NCI-H2227 treated with DMSO at 0.1 percent for 48 hours (cell line): ENCODE data around the gene HLF.

ENCODE experiments used
- DNase-seq: peaks from one replicate; lab custom pipeline; 2025; lab: John Stamatoyannopoulos, UW

The HLF gene

DNA sequence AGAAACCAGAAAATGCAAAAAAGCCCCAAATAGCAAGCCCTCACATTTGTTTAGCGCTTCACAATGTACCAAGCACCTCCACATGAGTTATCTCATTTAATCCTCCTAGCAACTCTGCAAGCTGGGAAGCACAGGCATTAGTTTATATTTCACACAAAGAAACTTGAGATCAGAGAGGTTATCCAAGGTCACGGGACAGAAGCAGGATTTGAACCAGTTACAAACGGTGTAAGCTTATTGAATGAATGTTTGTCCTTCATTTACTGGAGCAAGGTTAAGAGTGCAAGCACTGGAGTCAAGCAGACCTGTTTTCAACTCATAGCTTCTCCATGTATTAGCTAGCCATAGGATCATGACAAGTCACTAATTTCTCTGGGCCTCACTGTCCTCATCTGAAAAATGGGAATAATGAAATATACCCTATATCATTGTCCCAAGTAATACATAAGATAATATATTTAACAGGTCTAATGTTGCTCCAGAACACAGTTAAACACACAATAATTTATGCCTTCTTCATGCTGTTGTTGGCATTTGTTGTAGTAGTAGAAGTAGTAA lies 6.1 kb upstream of the HLF start:
- no peak for DNase-seq

DNA sequence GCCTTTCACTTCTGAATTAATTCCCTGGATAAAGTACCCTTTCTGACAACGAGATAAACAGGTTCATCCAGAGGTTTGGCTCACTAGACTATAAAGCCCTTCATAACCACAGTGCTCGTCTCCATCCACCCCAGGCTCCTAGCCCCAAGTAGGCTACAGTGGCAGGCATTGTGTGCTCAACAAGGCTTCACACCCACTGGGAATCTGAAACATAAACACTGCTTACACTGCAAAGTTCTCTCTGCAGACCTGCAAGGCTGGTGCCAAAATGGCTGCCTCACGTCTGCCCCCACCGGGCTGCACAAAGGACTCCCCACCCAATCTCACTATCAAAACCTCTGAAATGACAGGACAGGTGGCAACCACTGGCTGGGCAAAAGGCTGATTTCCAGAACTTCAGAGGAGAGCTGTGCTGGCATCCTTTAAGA lies 5.1 kb upstream of the HLF start:
- DNase-seq, result no peak

DNA sequence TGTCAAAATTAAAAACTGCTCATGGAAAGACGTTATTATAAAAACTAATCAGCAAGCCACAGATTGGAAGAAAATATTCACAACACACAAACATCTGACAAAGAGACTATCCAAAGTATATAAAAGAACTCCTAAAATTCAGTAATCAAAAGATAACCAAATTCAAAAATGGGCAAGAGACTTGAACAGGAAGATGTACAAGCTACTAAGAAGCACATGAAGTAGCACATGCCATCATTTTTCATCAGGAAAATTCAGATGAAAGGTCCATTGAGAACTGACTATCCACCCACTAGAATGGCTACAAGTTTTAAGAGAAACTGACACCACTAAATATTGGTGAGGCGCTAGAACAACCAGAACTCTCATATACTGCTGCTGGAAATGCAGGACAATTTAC lies 3.4 kb upstream of the HLF start:
- DNase-seq, result no peak

DNA sequence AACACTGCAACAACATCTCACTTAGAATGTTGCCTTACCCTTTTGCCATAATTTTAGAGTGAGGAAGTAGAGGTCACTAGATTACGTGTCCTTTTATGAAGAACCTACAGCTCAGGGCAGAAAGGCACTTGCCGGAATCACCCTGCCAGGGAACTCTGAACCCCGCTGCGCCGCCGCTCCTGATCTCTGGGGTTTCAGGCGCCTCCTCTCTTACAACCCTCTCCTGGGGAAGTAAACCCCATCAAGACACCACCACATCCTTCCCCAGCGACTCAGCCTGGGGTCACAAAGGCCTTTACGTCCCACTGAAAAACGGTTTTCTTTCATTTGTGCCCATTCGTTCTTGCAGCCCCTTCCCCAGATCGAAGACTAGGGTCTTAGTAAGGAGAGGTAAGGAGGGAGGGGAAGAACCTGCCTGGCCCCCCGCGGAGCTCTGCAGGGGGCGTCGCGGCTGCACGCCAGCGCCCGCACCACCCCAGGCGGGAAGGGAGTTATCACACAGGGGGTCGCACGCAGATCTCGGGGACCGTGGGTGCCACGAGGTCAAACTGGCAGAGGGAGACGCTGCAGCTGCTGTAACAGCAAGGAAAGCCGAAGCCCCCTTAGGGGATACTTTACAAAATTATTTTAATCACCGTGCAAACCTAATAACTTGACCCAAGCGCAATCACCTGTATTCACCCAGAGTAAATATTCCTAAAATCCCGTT lies 1.0 kb upstream of the HLF start:
- no peak for DNase-seq

DNA sequence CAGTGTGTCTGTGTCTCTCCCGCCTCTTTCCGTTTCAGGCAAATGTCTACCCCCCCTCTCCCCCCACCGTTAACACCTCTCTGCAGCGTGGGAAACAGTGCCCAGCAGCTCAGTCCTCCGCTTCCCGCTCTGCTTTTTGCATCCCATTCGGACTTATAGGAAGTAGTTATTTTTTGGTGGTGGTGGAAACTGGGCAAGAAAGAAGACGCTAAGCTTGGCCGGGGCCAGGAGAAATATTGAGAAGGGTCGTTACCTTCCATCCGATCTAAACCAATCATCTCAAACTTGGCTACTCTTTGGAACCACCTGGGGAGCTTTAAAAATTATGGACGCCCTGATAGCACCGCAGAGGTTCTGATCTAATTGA lies 499 bp upstream of the HLF start:
- DNase-seq, result no peak

DNA sequence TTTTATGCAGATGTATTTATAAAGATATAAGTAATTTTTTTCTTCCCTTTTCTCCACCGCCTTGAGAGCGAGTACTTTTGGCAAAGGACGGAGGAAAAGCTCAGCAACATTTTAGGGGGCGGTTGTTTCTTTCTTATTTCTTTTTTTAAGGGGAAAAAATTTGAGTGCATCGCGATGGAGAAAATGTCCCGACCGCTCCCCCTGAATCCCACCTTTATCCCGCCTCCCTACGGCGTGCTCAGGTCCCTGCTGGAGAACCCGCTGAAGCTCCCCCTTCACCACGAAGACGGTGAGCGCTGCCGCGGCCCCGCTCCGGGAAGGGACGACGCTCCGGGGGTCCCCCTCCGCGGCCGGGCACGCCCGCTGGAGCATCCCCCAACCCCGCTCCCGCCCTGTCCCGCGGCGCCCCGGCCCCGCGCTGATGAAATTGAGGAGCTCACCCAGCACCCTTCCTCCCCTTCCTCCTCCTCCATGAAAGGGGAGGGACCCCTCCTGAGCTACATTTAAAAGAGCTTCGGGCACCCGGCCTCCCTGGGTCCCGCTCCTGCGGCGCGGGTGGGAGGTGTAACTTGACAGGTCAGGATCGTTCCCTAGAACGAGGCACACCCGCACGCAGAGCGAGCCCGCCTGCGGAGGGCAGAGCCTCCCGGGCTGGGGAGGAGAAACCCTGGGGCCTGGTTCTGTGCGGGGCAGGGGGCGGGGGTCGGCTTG lies 706 bp downstream of the HLF start:
- DNase-seq, result no peak

DNA sequence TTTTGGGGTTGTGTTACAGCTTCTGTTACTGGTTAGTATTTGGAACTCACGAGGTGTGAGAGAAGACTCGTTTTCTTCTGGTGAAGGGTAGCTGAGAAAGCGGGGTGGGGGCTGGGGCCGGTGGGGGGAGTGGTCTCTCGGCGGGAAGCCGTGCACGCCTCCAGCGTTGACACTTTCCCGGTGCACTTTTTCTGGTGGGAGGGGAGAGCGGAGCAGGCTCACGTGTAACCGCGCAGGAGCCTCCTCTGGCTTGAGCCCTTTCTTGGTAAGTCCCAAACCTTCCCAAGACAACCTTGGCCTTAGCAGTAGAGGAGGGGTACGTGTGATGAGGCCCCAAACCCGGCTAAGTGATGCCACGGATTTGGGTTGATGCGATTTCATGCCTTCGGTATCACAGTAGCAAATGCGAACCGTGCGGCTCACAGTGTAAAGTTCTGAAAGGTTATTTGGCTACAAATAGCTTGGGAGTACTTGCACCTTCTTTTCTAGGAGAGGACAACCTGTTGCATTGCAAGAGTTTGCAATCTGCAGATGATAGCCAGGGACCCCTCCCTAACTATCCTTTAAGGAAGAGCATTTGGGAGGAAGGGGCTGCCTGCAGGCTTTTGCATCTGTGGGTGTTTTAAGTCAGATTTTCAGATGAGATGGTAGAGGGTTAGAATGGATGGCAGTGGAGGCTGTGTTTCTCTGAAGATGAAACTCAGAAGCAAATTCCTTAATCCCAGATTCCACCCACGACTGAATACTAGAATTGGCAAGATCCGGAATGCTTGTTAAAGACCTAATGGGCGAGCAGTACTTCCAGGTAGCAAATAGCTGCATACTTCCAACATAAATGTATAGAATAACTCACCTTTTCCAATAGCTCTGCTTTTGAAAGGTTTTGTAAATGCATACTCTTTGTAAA lies 1.5 kb downstream of the HLF start:
- no peak for DNase-seq

DNA sequence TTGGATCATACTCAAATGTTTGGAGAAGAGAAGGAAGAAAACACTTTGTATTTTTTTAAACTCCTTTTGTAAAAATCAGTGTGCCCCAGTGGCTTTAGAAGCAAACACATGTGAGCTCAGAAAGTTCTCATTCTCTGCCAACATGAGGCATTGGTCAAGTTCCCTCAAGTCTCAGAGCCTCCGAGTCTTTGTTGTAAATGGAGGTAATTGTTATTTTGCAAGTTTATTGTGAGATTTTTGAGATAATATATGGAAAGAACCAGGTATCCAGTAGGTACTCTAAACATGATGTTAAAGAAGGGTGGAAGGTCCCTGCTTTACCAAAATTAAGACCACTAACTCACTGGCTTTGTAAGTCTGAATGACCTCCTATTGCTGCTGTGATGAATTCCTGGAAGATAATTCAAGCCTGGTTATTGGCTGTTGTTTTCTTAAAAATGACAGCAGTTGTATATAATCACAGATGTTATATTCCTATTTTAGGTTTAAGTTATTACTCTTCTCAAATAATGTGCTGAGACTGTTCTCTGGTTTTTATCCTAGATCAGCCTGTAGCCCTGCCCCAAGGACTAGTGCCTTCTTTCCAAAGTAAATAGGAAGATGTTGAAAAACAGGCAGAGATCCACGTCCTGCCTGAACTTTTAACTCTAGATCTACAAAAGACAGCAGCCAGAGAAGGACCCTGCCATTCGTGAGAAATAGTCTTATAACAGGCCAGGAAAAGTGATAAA lies 2.4 kb downstream of the HLF start:
- DNase-seq, result no peak

DNA sequence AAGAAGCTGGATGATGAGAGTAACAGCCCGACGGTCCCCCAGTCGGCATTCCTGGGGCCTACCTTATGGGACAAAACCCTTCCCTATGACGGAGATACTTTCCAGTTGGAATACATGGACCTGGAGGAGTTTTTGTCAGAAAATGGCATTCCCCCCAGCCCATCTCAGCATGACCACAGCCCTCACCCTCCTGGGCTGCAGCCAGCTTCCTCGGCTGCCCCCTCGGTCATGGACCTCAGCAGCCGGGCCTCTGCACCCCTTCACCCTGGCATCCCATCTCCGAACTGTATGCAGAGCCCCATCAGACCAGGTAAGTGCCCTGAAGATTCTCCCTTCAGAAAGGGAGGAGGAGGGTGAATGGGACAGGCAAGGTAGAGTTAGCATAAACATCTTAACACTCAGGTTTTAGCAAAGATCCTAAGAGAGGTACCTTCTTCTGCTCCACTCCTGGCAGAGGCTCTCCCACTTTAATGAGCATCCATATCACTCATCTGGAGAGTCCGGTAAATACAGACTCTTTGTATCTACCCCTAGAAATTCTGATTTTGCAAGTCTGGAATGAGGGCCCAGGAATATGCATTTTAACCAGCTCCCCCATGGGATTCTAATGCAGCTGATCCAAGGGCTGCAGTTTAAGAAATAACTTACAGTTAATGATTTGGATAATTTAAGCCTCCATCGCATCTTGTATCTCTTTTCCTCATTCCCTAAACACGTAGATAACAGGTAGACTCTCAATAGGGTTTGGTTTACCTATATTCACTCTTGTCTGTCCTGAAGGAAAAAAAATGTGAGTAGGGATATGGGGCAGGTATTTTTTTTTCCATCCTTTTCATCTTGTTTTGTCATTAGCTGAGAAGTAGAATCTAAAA lies 3.3 kb downstream of the HLF start:
- DNase-seq, result no peak

DNA sequence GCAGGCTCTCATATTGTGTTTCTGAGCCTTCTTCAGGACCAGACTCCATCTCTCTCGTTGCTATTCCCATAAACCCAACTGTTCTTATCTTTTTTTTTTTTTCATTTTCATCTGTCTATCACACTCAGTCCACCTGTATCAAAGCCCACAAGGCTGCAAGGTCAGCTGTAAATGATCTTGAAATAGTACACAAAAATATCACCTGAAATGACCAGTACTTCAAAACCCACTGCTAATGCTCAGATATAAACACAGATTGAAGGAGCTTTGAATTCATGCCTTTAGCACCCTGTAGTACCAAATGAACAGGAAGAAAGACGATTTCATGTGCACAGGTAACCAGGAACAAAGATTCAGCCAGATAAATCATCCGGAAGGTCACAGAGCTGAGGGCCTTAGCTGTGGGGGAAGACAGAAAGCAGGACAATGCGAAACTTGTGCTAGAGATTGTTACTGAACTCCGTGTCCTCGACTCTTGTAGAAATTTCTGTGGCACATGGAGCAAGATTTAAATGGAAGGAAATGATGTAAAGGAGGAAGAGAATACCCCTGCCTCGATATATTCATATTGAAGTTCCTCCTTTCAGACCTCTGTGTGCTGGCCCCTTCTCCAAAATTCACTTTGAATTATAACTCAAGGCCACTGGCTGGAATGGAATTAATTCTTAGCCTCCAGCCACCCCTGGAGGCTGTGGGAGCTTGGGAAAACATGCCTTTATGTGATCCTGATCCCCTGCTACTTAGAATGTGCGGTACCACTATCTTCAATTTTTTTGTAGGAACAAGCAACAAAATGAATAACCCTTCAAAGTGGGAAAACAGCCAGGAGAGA lies 4.1 kb downstream of the HLF start:
- DNase-seq, result no peak

DNA sequence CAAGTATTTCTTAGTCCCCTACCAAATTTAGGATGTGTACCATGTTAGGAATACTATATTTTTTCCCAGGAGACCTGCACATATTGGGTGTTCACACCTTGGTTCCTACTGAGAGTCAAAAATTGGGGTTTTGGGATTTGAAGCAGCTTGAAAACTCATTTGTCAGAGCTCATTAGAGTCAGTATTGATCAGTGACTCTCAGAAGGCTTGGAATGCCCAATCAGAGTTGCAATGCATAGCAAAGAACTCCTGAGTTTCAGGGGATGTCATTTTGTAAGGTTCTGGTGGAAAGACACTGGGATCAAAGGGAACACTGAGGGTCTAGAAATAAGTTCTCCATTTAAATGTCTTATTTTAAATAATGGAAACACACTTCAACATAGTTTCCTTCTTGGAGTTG lies 5.1 kb downstream of the HLF start:
- no peak for DNase-seq

DNA sequence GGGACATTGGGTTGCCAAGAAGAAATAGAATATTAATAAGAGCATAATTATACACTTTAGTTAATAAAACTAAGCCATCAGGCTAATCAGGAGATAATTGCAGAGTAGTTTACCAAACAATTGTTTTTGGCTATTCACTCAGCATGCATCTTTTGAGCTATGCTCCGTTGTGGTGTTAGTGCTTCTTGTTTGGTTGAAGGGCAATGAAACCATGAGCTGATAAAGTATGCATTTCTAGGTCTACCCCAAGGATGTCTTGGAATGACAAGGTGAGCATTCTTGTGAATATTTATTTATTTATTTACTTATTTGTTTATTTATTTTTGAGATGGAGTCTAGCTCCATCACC lies 6.4 kb downstream of the HLF start:
- no peak for DNase-seq

DNA sequence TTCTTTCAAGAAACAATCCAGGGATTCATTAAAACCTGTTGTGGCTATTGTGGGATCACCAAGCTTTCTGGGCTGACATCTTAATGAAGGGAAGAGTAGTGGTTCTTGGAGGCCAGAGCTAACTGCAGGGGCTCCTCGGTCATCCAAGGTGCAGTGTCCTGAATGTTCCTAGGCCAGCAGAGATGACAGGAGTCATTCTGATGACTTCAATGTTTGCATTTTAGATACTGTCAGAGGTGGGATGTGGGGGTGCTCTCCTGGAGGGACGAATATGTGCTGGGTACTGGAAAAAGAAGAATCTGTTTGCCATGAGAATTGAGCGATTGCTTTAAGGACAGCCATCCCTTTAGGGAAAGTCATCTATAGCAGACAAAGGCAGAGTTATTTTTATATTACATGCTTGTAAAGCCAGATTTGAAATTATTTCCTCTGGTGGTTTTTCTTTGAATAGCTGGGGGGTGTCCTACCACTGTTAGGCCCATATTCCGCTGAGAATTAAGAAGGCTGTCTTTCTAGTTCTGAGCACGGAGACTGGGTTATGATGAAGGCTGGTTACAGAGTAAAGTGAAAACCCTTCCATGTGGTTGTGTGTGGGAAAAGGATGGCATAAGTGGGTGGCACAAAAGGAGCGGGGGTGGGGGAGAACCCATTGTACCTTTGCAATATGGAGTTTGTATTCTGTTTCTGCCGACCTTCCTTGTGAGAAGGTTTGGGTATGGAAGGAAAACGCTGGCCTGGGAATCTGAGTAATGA lies 7.4 kb downstream of the HLF start:
- no peak for DNase-seq

DNA sequence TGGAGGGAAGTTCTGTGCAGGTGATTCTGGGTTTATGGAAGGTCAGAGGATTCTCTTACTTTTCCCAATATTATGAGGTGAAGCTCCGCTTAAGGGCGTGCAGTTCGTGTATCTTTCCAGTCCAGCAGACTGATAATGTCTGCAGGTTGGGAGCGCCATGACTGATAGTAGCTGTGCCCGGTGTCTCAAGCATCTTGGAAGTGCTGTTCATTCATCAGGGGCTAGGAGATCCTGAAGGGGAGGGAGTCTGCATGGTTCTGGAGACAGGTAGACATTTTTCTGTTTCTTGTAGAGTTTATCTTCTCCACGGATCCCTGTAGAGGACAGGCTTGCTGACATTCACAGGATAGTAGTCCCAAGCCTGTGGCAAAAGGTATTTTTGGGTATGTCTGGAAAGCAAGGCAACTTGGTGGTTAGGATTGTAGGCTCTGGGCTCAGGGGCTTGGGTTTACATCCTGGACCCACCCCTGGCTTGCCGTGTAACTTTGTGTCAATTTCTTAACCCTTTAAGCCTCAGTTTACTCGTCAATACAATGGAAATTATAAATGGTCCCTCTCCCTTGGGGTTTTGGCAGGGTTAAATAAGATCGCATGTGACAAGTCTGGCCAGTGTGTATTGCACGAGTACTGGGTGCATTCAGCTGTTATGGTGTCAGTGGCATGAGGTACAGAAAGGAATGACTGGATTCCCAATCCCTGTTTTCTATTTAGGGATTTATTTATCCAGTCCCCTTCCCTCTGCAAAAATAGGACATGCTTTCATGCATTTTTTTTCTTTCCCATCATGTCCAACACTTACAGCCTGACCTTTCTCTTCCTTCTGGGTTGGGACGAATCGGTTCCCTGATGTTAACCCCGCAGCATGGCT lies 8.2 kb downstream of the HLF start:
- no peak for DNase-seq

DNA sequence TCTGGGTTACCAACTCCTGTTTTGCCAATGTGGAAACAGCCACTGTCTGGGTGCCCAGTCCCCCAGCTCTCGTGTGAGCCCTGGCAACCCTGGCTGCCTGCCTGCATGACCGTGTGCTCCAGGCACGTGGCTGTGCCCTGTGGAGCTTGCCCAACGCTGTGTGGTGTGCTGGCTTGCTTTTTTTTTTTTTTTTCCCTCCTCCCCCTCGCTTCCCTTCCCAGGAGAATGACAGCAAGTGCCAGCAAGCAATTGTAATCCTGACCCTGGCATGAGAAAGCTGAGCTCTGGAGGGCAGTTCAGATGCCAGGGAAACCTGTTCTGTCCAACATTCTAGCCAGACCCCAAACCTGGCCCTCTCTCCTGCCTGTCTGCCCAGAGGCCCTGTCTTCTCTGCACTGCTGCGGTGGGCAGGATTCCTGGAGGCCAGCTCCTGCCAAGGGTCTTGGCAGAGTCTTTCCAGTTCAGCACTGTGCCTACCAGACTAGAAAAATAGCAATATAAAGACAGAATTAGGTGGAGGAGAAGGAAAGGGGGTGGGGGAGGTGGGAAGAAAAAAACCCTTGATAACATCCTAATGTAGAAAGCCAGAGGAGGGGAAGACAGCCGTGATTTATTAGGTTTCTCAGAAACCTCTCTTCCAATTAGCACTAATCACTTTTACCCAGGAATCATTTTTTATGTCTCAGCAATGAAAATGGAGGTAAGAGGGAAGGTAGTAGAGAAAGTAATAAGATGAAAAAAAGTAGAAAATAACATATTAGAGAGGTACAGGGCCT lies 9.0 kb downstream of the HLF start:
- no peak for DNase-seq

DNA sequence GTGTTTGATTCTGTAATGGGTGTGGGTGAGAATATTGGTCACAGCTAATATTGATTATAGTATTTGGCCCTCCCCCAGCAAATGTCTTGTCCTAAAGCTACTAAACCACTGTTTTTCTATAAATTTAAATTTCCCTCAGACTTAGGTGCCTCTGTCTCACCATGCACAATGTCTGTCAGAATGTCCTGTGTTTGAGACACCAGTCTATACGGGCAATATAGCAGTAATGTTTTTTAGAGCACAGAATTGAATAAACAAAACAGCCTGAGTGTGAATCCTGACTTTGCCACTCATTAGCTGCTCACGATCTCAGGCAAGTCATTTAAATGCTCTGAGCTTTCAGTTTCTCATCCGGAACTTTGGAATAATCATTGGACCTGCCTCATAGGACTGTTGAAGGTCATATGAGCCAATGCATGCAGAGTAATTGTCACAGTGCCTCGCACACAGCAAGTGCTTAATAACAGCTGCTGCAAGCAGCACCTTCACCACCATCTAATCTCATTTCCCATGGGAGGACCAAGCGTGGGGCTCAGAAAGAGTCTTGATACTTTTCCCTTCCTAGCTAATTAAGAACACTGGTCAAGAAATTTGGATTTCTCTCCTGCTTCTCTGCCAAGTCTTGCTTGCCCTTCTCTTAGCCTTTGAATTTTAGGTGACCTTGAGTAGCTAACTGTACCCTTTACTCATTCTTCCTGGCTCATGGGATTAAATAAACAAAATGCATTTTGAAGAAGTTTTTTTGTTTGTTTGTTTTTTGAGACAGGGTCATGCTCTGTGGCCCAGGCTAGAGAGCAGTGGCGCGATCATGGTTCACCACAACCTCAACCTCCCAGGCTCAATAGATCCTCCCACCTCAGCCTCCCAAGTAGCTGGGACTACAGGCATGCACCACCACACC lies 9.8 kb downstream of the HLF start:
- DNase-seq, result no peak
